Epidermal melanocyte (primary cell): ENCODE results near the gene CACNA1H.

Experiments used
- DNase-seq: peaks from one replicate; pipeline ENCODE4 v3.0.0; 2011; ENCODE audit warnings: low spot score; ENCODE audit not compliant: insufficient read length

Gene CACNA1H

DNA sequence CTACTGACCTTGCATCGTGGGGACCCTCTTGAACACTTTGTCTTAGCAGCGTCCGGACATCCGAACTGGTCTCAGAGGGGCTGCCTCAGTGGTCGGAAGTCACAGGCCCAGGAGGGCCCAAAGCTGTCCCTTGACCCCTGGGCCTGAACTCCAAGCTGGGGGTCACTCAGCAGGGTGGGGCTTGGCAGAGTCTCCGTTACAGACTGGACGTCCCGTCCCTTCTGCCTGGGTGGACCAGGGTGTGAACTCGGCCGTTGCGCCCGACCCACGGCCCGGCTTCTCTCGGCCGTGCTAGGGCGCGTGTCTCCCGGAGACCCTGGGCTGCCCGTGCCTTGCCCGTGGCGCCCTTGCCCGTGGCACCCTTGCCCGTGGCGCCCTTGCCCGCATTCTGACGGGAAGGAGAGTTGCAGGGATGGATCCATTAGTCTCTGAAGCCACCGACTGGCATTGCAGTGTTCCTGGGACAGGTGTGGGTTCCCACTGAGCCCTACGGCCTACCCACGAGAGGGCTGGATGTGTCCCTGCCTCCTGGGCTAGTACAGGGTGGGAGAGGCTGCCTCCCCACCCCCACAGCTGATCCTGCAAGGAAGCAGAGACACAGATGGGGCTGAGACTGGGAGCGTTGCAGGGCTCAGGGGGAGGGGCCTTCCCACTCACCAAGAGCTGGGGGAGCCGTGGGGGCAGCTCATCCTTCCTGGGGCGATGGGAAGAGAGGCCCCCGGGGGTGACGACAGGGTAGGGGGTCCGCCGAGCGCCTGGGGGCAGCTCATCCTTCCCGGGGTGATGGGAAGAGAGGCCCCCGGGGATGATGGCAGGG is 4.9 kb downstream of the CACNA1H start:
- no peak for DNase-seq

DNA sequence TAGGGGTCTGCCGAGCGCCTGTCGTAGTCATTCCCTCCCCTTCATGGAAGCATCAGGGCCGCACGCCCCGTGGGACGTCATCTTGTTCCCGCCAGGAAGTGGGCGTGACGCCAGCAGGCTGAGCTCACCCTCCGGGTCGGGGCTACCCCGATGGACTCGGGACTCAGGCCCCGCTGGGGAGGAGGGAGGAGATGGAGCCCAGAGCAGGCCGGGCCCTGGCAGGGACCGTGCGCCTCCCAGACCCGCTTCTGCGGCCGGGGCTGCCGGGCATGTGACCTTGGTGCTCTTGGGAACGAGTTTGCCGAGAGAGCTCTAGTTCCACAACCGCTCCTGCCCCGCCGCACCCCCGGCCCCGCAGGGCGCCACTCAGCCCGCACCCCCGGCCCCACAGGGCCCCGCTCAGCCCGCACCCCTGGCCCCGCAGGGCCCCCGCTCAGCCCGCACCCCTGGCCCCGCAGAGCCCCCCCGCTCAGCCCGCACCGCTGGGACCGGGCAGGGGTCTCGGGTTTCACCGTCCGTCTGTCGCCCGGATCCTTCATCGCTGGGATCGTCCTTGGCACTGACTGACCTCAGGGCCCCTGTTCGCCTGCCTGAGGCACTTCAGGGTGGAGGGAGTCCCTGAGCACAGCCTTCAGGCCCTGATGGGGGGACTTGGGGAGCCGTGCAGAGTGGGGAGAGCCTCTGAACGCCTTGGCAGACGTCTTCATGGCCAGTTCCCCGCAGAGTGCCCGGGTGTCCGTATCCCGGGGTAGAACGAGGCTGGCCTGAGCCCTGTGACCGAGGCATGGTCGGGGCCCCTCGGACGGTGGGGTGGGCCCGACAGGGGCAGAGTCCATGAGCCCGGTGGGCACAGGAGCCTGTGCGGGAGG is 5.8 kb downstream of the CACNA1H start:
- no peak for DNase-seq

DNA sequence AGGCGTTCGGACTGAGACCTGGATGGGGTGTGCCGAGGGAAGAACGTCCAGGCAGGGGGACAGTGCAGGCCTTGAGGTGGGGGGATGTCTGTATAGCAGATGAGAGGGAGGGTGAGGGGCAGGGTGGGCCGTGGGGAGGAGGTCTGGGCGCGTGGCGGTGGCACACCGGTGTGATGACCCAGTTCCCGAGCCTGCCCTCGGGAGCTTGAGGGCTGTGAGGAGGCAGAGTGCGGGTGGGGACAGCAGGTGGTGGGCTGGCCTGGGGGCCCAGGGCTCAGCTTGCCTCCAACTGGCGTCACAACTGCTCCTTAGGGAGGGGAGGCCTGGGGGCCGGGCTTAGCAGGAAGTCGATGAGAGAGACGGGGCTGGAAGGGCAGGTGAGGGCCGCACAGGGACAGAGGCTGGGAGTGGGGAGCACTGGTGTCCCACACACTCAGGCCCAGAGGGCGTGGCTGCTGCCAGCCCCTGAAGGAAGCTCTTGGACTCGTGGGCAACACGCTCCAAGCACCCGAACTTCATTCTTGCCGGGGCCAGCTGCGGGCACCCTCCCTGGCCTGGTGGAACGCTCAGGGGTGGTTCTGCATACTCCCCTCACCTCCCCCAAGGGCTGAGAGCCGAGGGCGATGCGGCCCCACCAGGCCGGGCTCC is 6.5 kb downstream of the CACNA1H start:
- DNase-seq: no peak

DNA sequence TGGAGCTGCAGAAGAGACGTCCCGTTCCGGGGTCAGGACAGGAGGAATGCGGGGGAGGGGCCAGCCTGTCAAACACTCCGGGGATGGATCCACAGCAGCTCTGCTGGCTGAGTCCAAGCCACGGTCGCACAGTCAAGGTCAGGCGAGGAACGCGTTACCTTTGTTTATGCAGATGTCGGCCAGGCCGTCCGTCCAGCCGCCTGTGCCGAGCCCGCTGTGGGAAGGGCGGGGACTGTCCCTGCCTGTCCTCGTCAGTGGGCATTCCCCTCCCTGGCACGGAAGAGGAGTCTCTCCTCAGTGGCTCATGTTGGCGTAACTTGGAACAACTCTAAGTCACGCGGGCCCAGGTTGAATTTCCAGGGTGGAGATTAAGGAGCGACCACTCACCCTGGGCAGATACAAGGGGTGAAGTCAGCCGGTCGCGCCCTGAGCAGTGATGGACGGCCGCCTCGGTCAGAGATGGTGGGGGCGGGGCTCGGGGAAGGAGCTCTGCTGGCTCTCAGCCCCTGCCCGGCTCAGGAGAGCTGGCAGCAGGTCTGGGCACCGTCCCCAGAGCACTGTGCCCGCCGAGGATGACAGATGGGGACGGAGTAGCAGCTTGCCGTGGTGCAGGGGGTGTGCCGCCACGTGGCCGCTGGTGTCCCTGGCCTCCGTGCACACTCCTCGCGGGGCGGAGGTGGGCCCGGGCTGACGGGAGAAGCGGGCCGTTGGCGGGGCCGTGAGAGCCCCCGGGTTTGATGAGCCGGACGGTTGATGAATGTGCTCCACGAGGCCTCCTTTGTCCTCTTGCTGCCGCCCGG is 7.3 kb downstream of the CACNA1H start:
- DNase-seq: no peak

DNA sequence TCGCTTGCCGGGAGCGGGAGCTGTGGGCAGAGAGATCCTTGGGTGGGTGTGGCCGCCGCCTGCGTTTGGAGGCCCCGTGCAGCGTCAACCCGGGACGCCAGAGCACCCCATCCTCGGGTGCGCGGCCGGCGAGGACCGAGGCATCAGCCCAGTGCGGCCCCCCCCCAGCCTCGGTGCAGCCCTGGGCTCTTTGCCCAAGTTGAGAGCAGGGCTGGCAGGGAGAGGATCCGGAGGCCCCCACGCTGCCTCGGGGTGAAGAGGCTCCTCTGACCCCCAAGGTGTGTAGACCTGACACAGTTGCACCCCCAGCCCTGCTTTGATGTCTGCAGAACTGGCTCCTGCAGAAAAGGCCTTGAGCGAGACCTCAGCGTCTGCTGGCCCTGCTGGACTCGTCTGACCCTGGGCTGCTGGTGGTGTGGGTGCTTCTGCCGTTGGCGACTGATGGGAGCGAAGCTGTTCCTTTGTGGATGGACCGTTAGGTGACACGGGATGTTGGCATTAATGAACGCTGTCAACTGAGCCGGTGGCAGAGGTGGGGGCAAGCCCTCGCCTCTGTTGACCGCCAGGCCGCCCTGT is 8.0 kb downstream of the CACNA1H start:
- DNase-seq: no peak

DNA sequence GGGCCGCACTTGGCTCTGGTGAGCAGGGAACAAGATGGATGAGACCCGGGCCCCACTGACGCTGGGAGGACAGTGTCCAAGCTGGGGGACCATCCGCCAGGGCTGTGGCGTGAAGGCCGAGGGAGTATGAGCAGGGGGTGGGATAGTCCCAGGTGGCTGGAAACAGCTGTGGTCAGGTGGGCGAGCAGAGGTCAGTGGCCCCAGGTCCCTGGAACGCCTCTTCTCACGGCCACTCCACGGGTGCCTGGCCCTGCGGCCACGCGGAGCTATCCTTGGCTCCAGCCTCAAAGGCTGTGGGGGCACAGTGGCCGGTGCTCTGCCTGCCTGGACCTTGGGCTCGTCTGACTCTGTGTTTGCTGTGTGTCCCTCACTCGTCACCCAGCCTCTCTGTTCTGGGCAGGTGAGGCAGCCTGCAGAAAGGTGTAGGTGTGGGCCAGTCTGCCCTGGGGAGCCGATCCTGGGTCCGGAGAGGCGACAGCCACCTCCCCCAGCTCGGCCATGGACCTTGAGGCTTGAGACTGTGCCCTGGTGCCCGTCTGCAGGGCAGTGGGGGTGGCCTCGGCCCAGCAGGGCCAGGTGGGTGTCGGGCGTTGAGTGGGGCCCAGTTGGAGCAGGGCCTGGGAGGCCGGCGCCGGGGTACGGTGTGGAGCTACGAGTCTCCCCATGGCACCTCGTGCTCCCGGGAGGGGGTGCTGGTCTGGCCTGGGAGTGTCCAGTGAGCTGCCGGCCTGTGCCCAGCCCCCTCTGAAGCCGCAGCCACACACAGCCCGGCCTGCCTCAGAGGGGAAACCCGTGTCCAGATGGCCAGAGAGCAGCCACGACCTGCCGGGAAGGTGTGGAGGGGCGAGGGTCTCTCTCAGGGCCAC is 10.0 kb downstream of the CACNA1H start:
- no peak for DNase-seq

DNA sequence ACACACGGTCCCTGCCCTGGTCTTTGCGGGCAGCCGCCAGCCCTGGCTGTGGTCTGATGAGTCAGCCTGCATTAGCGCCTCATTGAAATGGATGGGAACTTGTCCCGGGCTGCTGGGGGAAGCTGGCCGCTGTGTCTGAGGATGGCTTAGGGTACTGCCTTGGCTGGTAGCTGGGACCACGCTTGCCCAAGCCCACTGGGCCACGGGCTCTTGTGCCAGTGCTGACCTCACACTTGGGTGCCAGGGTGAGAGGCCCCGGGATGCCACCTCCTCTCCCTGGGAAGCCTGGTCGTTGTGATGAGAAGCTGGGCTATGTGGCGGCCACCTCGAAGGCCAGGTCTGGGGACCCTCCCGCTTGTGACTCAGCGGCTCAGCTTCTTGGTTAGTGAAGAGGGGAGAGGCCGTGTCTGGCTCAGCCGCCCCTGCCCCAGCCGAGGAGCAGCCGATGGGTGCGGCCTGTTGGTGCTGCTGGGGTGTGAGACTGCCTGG is 10.7 kb downstream of the CACNA1H start:
- DNase-seq: no peak

DNA sequence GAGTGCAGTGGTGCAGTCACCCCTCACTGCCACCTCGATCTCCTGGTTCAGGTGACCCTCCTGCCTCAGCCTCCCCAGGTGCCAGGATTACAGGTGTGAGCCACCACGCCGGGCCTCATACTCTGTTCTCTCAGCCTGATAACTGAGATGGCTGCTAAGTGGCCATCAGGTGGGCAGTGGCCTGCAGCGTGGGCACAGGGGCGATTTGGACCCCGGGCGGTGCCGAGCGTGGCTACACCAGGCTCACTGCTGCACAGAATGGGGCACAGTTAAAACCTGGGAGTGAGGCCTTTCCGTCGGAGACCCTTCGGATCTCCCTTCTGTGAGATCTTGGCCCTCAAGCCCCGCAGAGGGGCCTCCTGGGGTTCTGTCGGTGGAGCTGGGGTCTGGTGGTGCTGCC is 11.5 kb downstream of the CACNA1H start:
- DNase-seq: no peak

DNA sequence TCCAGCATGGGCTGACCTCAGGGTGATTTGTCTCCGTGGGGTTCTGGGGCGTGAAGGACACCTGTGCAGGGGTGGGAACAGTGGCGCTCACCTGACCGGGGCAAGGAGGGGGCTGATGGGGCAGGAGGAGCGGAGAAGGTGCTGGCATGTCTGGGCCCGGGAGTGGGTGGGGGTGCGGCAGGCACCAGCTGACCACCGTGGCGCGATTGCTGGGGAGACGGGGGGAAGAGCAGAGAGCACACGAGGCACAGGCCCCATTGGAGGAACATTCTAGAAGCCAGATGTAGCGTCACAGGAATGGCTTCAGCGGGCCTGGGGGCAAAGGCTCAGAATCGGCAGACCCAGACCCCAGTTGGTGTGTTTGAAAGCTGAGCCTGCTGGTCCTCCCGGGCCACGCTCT is 12.1 kb downstream of the CACNA1H start:
- DNase-seq: no peak

DNA sequence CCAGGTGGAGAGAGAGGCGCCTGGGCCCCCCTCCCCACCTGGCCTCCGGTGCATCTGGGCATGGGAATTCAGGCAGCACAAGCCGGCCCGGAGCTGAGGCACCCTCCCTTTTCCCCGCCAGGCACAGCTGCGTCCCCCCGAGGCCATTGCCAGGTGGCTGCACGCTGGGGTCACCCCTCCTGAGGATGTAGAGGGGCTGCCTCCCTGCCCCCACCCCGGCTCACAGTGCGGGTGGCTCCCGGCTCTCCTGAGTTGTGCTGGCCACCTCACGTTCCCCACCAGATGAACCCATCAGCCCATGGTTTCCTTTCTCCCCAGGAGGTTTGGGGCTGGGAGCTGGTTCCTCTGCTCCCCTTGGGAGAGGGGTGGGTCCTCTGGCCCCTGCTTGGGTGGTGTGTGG is 12.6 kb downstream of the CACNA1H start:
- no peak for DNase-seq

DNA sequence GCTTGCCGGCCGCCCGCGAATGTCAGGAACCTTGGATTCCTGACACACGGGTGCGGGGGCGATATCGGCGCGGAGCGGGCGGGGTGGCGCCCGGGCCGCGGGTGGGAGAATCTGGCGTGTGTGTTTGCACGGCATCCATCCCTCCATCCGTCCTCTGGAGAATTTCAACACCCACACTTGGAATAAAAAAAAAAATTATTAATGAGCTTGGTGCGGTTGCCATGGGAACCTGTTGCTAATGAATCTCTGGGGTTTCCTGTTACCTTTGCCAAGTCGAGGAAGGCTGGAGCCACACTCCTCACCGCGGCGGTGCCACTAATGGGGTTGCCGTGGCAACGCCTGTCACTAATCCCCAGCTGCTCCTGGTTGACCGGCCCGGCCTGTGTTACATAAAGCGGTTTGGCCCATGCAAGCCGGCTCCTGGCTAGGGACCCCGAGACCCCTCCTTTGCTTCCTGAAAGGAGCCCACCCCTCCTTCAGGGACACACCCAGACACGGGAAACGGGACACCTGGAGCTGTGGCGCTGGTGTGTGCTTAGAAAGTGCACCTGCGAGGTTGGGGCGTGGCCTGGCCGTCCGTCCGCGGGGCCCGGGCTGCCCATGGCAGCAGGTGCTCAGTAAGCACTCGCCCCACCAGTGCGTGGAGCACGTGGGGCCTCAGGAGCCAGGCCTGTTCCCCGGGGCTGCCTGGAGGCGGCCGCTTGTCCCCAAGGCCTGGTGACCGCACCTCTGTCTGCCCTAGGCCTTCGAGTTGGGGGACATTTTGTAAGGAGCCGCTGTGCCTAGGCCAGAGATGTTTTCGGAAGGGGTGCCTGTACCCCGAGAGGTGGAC is 14.6 kb downstream of the CACNA1H start:
- DNase-seq: no peak

DNA sequence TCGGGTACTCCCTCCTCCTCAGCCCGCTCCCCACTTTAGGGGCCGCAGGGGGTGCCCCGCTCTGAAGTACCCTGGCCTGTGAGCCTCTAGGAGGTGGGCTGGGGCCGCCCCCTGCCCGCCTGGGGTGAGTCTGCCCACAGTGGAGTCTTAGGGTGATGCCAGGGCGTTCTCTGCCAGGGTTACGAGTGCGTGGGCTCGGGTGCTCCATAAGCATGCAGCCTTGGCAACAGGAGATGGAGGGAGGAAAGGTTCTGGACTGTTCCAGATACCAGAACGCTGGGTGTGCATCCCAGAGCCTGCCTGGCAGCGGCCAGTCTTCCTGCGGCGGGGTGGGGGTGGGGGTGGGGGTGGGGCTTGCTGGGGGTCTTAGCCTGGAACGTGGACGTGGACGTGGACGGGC is 15.9 kb downstream of the CACNA1H start:
- DNase-seq: no peak

DNA sequence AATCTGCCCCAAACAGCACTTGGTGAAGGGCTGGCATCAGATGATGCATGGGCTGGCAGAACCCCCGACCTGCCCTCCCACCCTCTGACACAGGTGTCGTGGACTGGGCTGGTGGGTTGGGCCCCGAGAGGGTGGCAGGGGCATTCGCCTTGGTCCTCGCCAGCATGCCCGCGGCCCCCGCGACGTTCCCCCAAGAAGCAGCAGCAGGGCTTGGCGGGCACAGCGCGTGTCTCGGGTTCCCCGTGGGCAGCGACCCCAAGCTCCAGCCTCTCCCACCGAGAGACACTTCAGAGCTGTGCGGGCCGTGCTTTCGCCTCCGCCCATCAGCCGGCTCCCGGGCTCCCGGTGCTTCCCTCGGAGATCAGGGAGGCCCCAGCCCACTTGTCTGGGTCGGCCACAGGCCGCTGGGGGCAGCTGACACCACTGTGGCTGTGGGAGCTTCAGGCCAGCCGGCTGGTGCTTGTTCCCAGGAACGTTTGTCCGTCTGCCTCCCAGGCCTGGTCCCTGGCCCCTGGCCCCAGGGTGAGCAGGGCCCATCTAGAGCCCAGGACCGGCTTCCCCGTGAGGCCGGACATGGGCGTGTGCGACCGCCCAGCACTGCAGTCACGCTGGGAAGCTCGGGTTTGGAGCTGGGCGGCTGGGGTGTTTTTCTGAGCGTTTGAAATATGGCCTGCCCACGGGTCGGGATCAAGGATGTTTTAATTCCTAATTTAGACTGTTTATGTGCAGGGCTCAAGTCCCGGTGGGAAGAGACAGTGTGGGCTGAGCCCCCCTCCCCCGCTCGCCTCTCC is 16.6 kb downstream of the CACNA1H start:
- DNase-seq: no peak

DNA sequence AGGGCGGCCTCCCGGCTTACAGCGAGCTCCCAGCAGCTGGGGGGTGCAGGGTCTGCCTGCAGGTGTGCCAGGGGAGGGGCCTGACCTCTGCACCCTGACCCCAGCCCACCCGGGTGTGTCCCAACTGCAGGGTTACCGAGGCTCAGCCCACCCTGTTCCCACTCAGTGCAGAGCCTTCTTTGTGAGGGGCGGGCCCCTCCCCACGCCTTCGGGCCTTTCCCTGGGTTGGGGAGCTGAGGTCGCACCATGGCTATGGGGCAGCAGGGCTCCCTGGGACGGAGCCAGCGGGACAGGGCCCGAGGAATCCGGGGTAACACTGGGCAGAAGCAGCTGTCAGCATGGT is 17.1 kb downstream of the CACNA1H start:
- no peak for DNase-seq

DNA sequence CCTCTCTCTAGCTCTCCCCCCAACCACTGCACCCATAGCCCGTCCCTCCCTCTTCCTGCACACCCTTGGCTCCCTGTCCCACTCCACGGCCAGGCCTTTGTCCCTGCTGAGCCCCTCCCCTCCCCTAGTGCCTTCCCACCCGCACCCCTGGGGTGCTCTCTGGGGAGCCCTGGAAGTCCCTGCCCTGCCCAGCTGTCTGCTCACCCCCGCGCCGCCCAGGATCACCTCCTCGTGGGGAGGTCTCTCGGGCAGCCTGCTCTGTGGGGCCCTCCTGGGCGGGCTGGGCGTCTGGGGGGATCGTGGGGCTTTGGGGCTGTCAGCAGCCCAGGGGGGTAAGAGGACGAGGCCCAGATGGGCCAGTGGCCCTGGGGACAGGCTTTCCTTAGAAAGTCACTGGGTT is 18.1 kb downstream of the CACNA1H start:
- DNase-seq: no peak

DNA sequence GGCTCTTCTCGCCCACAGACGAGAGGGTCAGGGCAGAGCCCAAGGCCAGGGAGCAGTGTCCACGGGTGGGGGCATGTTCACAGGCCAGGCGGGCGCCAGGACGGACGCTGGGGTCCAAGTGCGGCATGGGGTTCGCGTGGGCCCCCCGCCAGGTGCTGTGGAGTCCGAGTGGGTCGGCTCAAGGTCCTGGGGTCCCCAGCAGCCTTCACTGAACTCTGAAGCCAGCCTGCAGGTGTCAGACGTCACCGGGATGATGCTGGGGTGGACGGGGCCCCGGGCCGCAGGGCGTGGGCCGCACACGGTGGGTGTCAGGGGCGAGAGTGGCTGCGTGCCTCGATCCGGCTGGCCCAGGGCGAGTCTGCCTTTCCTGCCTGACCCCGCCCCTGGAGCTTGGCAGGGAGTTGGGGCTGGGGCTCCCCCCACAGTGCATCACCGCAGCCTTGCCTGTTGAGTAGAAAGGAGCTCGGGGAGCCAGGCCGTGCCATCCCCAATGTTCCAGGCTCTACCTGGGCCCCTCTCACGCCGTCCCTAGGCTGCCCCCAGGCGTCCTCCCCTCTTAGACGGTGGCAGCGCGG is 19.0 kb downstream of the CACNA1H start:
- no peak for DNase-seq

DNA sequence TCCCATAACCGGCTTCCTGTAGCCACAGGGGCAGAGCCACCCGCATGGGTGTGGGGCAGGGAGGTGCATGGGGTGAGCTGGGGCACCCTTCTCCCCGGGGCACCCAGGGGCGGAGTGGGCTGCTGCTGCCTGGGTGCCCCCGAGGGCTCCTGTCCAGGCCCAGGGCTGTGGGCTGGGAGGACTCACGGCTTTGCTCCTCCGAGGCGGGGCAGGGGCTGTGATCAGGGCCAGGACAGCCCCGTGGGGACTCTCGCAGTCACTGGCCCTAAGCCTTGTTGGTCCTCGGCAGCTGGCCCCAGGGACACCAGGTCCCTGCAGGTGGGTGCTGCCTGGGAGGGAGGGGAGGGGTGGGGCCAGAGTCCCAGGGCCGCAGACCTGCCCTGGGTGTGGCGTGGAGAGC is 19.7 kb downstream of the CACNA1H start:
- DNase-seq: no peak
